Lower leg skin (tissue), 3 donors: ENCODE results near the gene LRRC36.

Source experiments
- POLR2A ChIP-seq, 2 donors: fragments of 450-650 bp; IDR thresholded peaks; one replicate each; pipeline ENCODE4 v1.6.1; 2016 to 2017; ENCODE audit warnings: antibody characterized with exemption in 2 of 2, mild to moderate bottlenecking in 1 of 2, moderate library complexity in 1 of 2
- TF ChIP-seq, protein P1 (sequence below), 3 donors: fragments of 450-650 bp; IDR thresholded peaks; one replicate each; pipeline ENCODE4 v1.5.1; 2016; ENCODE audit warnings: antibody characterized with exemption in 3 of 3, mild to moderate bottlenecking in 3 of 3, moderate library complexity in 2 of 3

DNA sequence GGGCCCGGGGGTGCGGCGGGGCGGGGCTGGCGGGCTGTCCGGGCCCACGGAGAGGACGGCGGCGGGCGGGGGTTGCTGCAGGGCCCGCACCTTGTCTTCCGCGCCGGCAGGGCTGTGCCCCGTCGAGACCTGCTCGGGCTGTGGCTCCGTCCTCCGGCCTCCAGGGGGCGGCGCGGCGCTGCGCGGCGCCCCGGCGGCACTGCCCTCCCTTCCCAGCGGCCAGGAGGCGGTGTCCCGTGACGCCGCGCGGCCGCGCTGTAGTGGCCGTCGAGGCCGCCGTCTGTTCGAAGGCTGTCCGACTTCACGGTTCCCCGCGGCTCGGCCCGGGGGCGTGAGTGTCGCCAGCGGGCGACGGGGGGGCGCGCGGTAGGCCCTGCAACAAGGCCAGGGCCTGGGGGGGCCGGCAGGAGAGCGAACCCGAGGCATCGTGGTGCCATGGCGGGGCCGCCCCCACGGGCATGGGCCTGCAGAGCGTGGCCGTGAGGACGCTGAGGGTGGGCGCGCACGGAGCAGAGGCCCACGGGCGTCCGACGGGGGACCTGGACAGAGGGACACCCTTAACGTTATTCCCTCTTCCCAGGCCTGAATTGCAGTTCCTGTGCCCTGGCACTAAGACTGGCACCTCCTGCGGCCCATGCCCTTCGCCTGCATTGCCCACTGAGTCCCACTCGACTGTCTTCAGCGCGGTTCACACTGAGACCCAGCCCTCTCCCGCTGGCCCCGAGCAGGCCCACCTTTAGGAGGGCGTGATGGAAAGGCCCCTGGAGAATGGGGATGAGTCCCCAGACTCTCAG lies 47.1 kb upstream of the LRRC36 start, which contains the start of gene PLEKHG4:
- TF ChIP-seq POLR2A (IDR thresholded peaks at IDR 0.05) = no peak
- TF ChIP-seq, protein P1, sequence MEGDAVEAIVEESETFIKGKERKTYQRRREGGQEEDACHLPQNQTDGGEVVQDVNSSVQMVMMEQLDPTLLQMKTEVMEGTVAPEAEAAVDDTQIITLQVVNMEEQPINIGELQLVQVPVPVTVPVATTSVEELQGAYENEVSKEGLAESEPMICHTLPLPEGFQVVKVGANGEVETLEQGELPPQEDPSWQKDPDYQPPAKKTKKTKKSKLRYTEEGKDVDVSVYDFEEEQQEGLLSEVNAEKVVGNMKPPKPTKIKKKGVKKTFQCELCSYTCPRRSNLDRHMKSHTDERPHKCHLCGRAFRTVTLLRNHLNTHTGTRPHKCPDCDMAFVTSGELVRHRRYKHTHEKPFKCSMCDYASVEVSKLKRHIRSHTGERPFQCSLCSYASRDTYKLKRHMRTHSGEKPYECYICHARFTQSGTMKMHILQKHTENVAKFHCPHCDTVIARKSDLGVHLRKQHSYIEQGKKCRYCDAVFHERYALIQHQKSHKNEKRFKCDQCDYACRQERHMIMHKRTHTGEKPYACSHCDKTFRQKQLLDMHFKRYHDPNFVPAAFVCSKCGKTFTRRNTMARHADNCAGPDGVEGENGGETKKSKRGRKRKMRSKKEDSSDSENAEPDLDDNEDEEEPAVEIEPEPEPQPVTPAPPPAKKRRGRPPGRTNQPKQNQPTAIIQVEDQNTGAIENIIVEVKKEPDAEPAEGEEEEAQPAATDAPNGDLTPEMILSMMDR (IDR thresholded peaks at IDR 0.05) = no peak
